ENCODE measurements around the gene MYO7A. TPM values are rescaled to one million over a fixed set of nuclear protein-coding genes. Genes with fewer than 3 reads are reported as not detected.

Gene MYO7A
- total RNA-seq, 1 experiment from 2014 or later = 2.5 TPM

GRCh38 chr11:77087723-77088225 is 40.3 kb upstream of the MYO7A start:
- TF ChIP-seq ZSCAN18 (CRISPR knock-in tag; IDR thresholded peaks at IDR 0.05) (no peak), E2F5 (CRISPR knock-in tag; IDR thresholded peaks at IDR 0.05) (no peak), PREB (CRISPR knock-in tag; IDR thresholded peaks at IDR 0.05; ENCODE audit: borderline replicate concordance) (no peak), PRDM15 (CRISPR knock-in tag; IDR thresholded peaks at IDR 0.05) (no peak), ELF4 (CRISPR knock-in tag; IDR thresholded peaks at IDR 0.05; ENCODE audit: low read depth) (no peak), TEAD4 (CRISPR knock-in tag; IDR thresholded peaks at IDR 0.05) (no peak), STAT6 (CRISPR knock-in tag; conservative IDR thresholded peaks at IDR 0.05; ENCODE audit: low read depth) (no peak)
- no peak overlapping the region for H3K27ac Mint-ChIP-seq
- ATAC-seq (no peak), DNase-seq (ENCODE audit: low spot score) (no peak)
- no peak overlapping the region for H3K4me3 Mint-ChIP-seq
- no peaks in the 10 kb centered on the region for H3K27me3 Mint-ChIP-seq (ENCODE audit: low read depth)
- H3K9me3 Mint-ChIP-seq = no peaks in the 10 kb centered on the region
- POLR2A ChIA-PET = no interaction called here
- CTCF ChIA-PET = interaction anchor here (1.3 kb wide), 1 partner anchor 17 kb away, joined by 5 read pairs; no protein-coding TSS in a partner anchor
- H3K36me3 Mint-ChIP-seq = no peaks in the 10 kb centered on the region
- peaks cover 7% of the 10 kb centered on the region for H3K4me1 Mint-ChIP-seq

GRCh38 chr11:77088236-77089003 is 39.6 kb upstream of the MYO7A start:
- TF ChIP-seq SP1 (CRISPR knock-in tag; conservative IDR thresholded peaks at IDR 0.05) (no peak), SMAD3 (CRISPR knock-in tag; IDR thresholded peaks at IDR 0.05; ENCODE audit: borderline replicate concordance) (no peak), HMGXB4 (CRISPR knock-in tag; IDR thresholded peaks at IDR 0.05) (no peak), ESRRA (CRISPR knock-in tag; IDR thresholded peaks at IDR 0.05; ENCODE audit: borderline replicate concordance) (no peak), CREM (CRISPR knock-in tag; IDR thresholded peaks at IDR 0.05) (no peak), FOXP1 (CRISPR knock-in tag; IDR thresholded peaks at IDR 0.05; ENCODE audit: borderline replicate concordance) (no peak), EMX1 (CRISPR knock-in tag; IDR thresholded peaks at IDR 0.05) (no peak), FOXK1 (CRISPR knock-in tag; IDR thresholded peaks at IDR 0.05) (no peak), NR2C2 (CRISPR knock-in tag; IDR thresholded peaks at IDR 0.05) (no peak), ZNF416 (CRISPR knock-in tag; IDR thresholded peaks at IDR 0.05) (no peak), ZBTB21 (CRISPR knock-in tag; IDR thresholded peaks at IDR 0.05; ENCODE audit: borderline replicate concordance) (no peak), GABPB1 (CRISPR knock-in tag; IDR thresholded peaks at IDR 0.05) (no peak), NFYB (CRISPR knock-in tag; conservative IDR thresholded peaks at IDR 0.05; ENCODE audit: low read depth) (no peak), ATF1 (CRISPR knock-in tag; IDR thresholded peaks at IDR 0.05) (no peak), USF1 (CRISPR knock-in tag; IDR thresholded peaks at IDR 0.05) (no peak)
- H3K36me3 Mint-ChIP-seq = no peaks in the 10 kb centered on the region
- ATAC-seq (no peak), DNase-seq (ENCODE audit: low spot score) (no peak)
- no peak overlapping the region for H3K4me3 Mint-ChIP-seq
- no peak overlapping the region for H3K27ac Mint-ChIP-seq
- ChIA-PET POLR2A (no interaction called here), CTCF (interaction anchor here (3.7 kb wide), 1 partner anchor 24 kb away, joined by 126 read pairs; the partner anchor contains the start of gene CAPN5)
- no peaks in the 10 kb centered on the region for H3K9me3 Mint-ChIP-seq
- H3K4me1 Mint-ChIP-seq = peaks cover 7% of the 10 kb centered on the region
- H3K27me3 Mint-ChIP-seq (ENCODE audit: low read depth) = no peaks in the 10 kb centered on the region
